H1 (cell line): Measurements from ENCODE around the gene FRMD4A. TPM values are rescaled to one million over a fixed set of nuclear protein-coding genes. Genes with fewer than 3 reads are reported as not detected.

ENCODE experiments used
- CTCF ChIA-PET: fragments of 300-600 bp; sonication (Branson Sonifier 250); formaldehyde crosslinking; loops from one replicate; lab custom pipeline; 2021; ENCODE audit not compliant: partially characterized antibody; lab: Charles Lee
- POLR2A ChIA-PET: fragments of 300-600 bp; sonication (Branson Sonifier 250); formaldehyde crosslinking; loops from one replicate; lab custom pipeline; 2021; ENCODE audit warnings: inconsistent platforms; ENCODE audit not compliant: partially characterized antibody; lab: Charles Lee
- DNase-seq, 2 experiments: peaks; one replicate each; pipeline versions ENCODE4 v3.0.0 to v3.0.0-alpha.2; 2010 to 2022; ENCODE audit warnings: low spot score in 2 of 2, low read depth in 1 of 2, mixed read lengths in 1 of 2
- FAIRE-seq: peaks from 2 replicates; lab custom pipeline; 2011; peaks lifted over from hg19 to GRCh38; lab: Jason Lieb, UNC
- H2AFZ ChIP-seq: 2 replicates; pipeline ENCODE4 v1.8.1; 2012; ENCODE audit warnings: low read length, inconsistent platforms
- H2AK5ac ChIP-seq: 2 replicates; pipeline ENCODE4 v1.6.1; 2013; ENCODE audit warnings: low read depth, low read length
- H2BK120ac ChIP-seq: replicated peaks from 2 replicates; pipeline ENCODE3; 2013; ENCODE audit warnings: low read depth, low read length, inconsistent platforms
- H2BK12ac ChIP-seq: 2 replicates; pipeline ENCODE4 v1.6.1; 2013; ENCODE audit warnings: low read depth, low read length
- H2BK15ac ChIP-seq: 2 replicates; pipeline ENCODE4 v1.6.1; 2013; ENCODE audit warnings: low read length
- H2BK20ac ChIP-seq: 2 replicates; pipeline ENCODE4 v1.6.1; 2013; ENCODE audit warnings: low read length
- H2BK5ac ChIP-seq: 2 replicates; pipeline ENCODE4 v1.6.1; 2013; ENCODE audit warnings: low read depth, low read length
- H3K14ac ChIP-seq: 2 replicates; pipeline ENCODE4 v1.6.1; 2013; ENCODE audit warnings: inconsistent platforms; ENCODE audit not compliant: insufficient read length
- H3K18ac ChIP-seq: 2 replicates; pipeline ENCODE4 v1.6.1; 2013; ENCODE audit warnings: low read length; ENCODE audit errors: extremely low read depth
- H3K23ac ChIP-seq: 2 replicates; pipeline ENCODE4 v1.6.1; 2013; ENCODE audit warnings: inconsistent platforms; ENCODE audit not compliant: insufficient read length
- H3K23me2 ChIP-seq: 2 replicates; pipeline ENCODE4 v1.6.1; 2013; ENCODE audit warnings: low read depth, low read length
- H3K27ac ChIP-seq: 2 replicates; pipeline ENCODE4 v1.6.1; 2011; ENCODE audit warnings: low read depth, low read length, inconsistent platforms
- H3K27me3 ChIP-seq, 4 experiments: replicated peaks in 1 of 4; 1 replicate in 1 of 4; 2 replicates in 3 of 4; pipeline versions ENCODE4 v1.6.1 to v1.8.1; 2011 to 2013; ENCODE audit warnings: low read length in 3 of 4, mild to moderate bottlenecking in 3 of 4, inconsistent platforms in 2 of 4, mixed read lengths in 2 of 4, moderate library complexity in 1 of 4; ENCODE audit not compliant: control insufficient read depth in 3 of 4, insufficient read depth in 3 of 4; ENCODE audit errors: extremely low read depth in 1 of 4
- H3K36me3 ChIP-seq, 4 experiments: 2 replicates each; pipeline versions ENCODE4 v1.6.1 to v1.8.1; 2011 to 2013; ENCODE audit warnings: mild to moderate bottlenecking in 4 of 4, low read length in 3 of 4, moderate library complexity in 2 of 4, control low read depth in 1 of 4, inconsistent platforms in 1 of 4; ENCODE audit not compliant: insufficient read depth in 4 of 4, control insufficient read depth in 2 of 4
- H3K4ac ChIP-seq: replicated peaks from 2 replicates; pipeline ENCODE3; 2013; ENCODE audit warnings: low read length, low read depth, mixed read lengths, inconsistent platforms; ENCODE audit not compliant: insufficient read length
- H3K4me1 ChIP-seq, 4 experiments: replicated peaks in 1 of 4; 1 replicate in 1 of 4; 2 replicates in 3 of 4; pipeline versions ENCODE4 v1.6.1 to v1.8.1; 2011 to 2013; ENCODE audit warnings: low read length in 3 of 4, inconsistent platforms in 2 of 4, mixed read lengths in 1 of 4; ENCODE audit not compliant: insufficient read depth in 4 of 4, control insufficient read depth in 3 of 4
- H3K4me2 ChIP-seq, 2 experiments: 2 replicates each; pipeline versions ENCODE4 v1.6.1 to v1.8.1; 2011 to 2013; ENCODE audit warnings: low read depth in 2 of 2, low read length in 2 of 2, control low read depth in 1 of 2, inconsistent platforms in 1 of 2, mild to moderate bottlenecking in 1 of 2; ENCODE audit not compliant: insufficient read depth in 1 of 2
- H3K4me3 ChIP-seq, 4 experiments: fragments of 200-600, 300-600 bp in 1 of 4; sonication (generic), shearing (Covaris generic), sonication (Bioruptor Twin) in 1 of 4; 2 replicates each; pipeline versions ENCODE4 v1.5.1 to v1.8.1; 2011 to 2016; ENCODE audit warnings: low read length in 4 of 4, low read depth in 3 of 4, control low read depth in 2 of 4, inconsistent platforms in 2 of 4, mild to moderate bottlenecking in 2 of 4, mixed read lengths in 1 of 4, moderate library complexity in 1 of 4; ENCODE audit not compliant: insufficient read depth in 2 of 4; ENCODE audit errors: extremely low read depth in 1 of 4
- H3K56ac ChIP-seq: replicated peaks from 2 replicates; pipeline ENCODE3; 2013; ENCODE audit warnings: low read depth, mild to moderate bottlenecking, mixed read lengths, low read length, inconsistent platforms; ENCODE audit not compliant: insufficient read length
- H3K79me1 ChIP-seq: 2 replicates; pipeline ENCODE4 v1.6.1; 2013; ENCODE audit warnings: low read depth, low read length, control low read depth
- H3K79me2 ChIP-seq, 2 experiments: 2 replicates each; pipeline versions ENCODE4 v1.6.1 to v1.8.1; 2012 to 2013; ENCODE audit warnings: low read length in 2 of 2, mild to moderate bottlenecking in 2 of 2, inconsistent platforms in 1 of 2; ENCODE audit not compliant: insufficient read depth in 2 of 2, control insufficient read depth in 1 of 2
- H3K9ac ChIP-seq, 4 experiments: replicated peaks in 1 of 4; 1 replicate in 1 of 4; 2 replicates in 3 of 4; pipeline versions ENCODE4 v1.6.1 to v1.8.1; 2011 to 2013; ENCODE audit warnings: low read depth in 3 of 4, low read length in 3 of 4, control low read depth in 2 of 4, mild to moderate bottlenecking in 2 of 4, moderate library complexity in 2 of 4, inconsistent platforms in 1 of 4; ENCODE audit errors: extremely low read depth in 1 of 4
- H3K9me3 ChIP-seq, 2 experiments: 2 replicates each; pipeline versions ENCODE4 v1.6.1 to v1.8.1; 2012 to 2013; ENCODE audit warnings: mild to moderate bottlenecking in 2 of 2, moderate library complexity in 2 of 2, control low read depth in 1 of 2, inconsistent platforms in 1 of 2, low read depth in 1 of 2, low read length in 1 of 2, mixed read lengths in 1 of 2; ENCODE audit not compliant: insufficient read depth in 2 of 2
- H4K20me1 ChIP-seq, 2 experiments: replicated peaks in 1 of 2; 2 replicates each; pipeline versions ENCODE3 to v1.8.1; 2011 to 2013; ENCODE audit warnings: inconsistent platforms in 2 of 2, low read length in 2 of 2, mild to moderate bottlenecking in 1 of 2; ENCODE audit not compliant: insufficient read depth in 2 of 2, control insufficient read depth in 1 of 2
- H4K5ac ChIP-seq: 2 replicates; pipeline ENCODE4 v1.6.1; 2013; ENCODE audit warnings: low read length, low read depth, mixed read lengths, inconsistent platforms; ENCODE audit not compliant: insufficient read length
- H4K8ac ChIP-seq: 2 replicates; pipeline ENCODE4 v1.8.0; 2013; ENCODE audit warnings: mild to moderate bottlenecking, moderate library complexity, low read length, inconsistent platforms; ENCODE audit not compliant: insufficient read depth; ENCODE audit errors: extremely low read depth
- H4K91ac ChIP-seq: replicated peaks from 2 replicates; pipeline ENCODE3; 2013; ENCODE audit warnings: low read length, mixed read lengths, inconsistent platforms; ENCODE audit not compliant: insufficient read length
- EP300 ChIP-seq, 2 experiments: IDR thresholded peaks; 1 replicate in 1 of 2; 2 replicates in 1 of 2; pipeline ENCODE4 v1.6.1; 2011 to 2012; ENCODE audit warnings: low read depth in 2 of 2, low read length in 2 of 2, mild to moderate bottlenecking in 2 of 2, borderline replicate concordance in 1 of 2, inconsistent platforms in 1 of 2, moderate library complexity in 1 of 2
- FOSL1 ChIP-seq: IDR thresholded peaks from 2 replicates; pipeline ENCODE4 v1.6.1; 2011; ENCODE audit warnings: mild to moderate bottlenecking, low read depth, low read length, moderate library complexity; ENCODE audit not compliant: insufficient read depth
- GABPA ChIP-seq: IDR thresholded peaks from 2 replicates; pipeline ENCODE4 v1.6.1; 2011; ENCODE audit warnings: mild to moderate bottlenecking, low read length, moderate library complexity, borderline replicate concordance; ENCODE audit not compliant: insufficient read depth
- HDAC2 ChIP-seq, 2 experiments: fragments of 300-600 bp in 1 of 2; sonication (generic) in 1 of 2; IDR thresholded peaks; 2 replicates each; pipeline ENCODE4 v1.6.1; 2011 to 2012; ENCODE audit warnings: low read depth in 2 of 2, low read length in 2 of 2, mild to moderate bottlenecking in 2 of 2, moderate library complexity in 2 of 2, borderline replicate concordance in 1 of 2, inconsistent platforms in 1 of 2
- KDM4A ChIP-seq: IDR thresholded peaks from one replicate; pipeline ENCODE4 v1.7.1; 2012; ENCODE audit warnings: low read depth, mild to moderate bottlenecking, moderate library complexity, low read length, inconsistent platforms; ENCODE audit not compliant: severe bottlenecking
- PHF8 ChIP-seq: fragments of 200-600 bp; sonication (generic); conservative IDR thresholded peaks from 2 replicates; pipeline ENCODE4 v1.7.1; 2012; ENCODE audit warnings: low read depth, mild to moderate bottlenecking, inconsistent platforms, low read length, moderate library complexity
- POLR2A ChIP-seq, 2 experiments: IDR thresholded peaks; 1 replicate in 1 of 2; 2 replicates in 1 of 2; pipeline ENCODE4 v1.6.1; 2011; ENCODE audit warnings: low read depth in 2 of 2, low read length in 2 of 2, mild to moderate bottlenecking in 2 of 2; ENCODE audit errors: control extremely low read depth in 1 of 2
- RBBP5 ChIP-seq: IDR thresholded peaks from 2 replicates; pipeline ENCODE4 v1.7.1; 2012; ENCODE audit warnings: low read depth, mild to moderate bottlenecking, inconsistent platforms, low read length, moderate library complexity, borderline replicate concordance
- RFX5 ChIP-seq: IDR thresholded peaks from 2 replicates; pipeline ENCODE4 v1.6.1; 2011; ENCODE audit warnings: low read depth, low read length, improper control_type of control experiment, borderline replicate concordance
- SAP30 ChIP-seq: fragments of 300-600 bp; sonication (generic); IDR thresholded peaks from 2 replicates; pipeline ENCODE4 v1.7.1; 2012; ENCODE audit warnings: low read length, moderate library complexity, mild to moderate bottlenecking, inconsistent platforms; ENCODE audit not compliant: insufficient read depth, insufficient replicate concordance
- TBP ChIP-seq: IDR thresholded peaks from 2 replicates; pipeline ENCODE4 v1.6.1; 2011; ENCODE audit warnings: low read depth, low read length, improper control_type of control experiment
- ZNF274 ChIP-seq: IDR thresholded peaks from 2 replicates; pipeline ENCODE4 v1.7.0; 2012; ENCODE audit warnings: low read length, borderline replicate concordance; ENCODE audit errors: extremely low read depth
- WGBS, 2 experiments: shearing (Covaris generic) in 1 of 2; methylation state at CpG; one replicate each; pipeline versions ENCODE4 v1.1.6 to v1.1.7; 2013 to 2015; ENCODE audit warnings: low lambda C conversion rate in 2 of 2, mixed read lengths in 2 of 2, inconsistent platforms in 1 of 2, low coverage in 1 of 2, missing lambda C conversion rate in 1 of 2; ENCODE audit not compliant: insufficient replicate concordance in 2 of 2, insufficient coverage in 1 of 2, insufficient read length in 1 of 2; ENCODE audit errors: extremely low coverage in 1 of 2, missing lambda C conversion rate in 1 of 2; 5-methylcytosine and 5-hydroxymethylcytosine counted together
- polyA plus RNA-seq, 7 experiments: library from polyadenylated mRNA; depleted of rRNA in 3 of 7; stranded (reverse) in 5 of 7; unstranded in 2 of 7; fragments of >200 nt in 5 of 7; fragments of 200-250 nt in 2 of 7; gene quantifications; 1 replicate in 5 of 7; 2 replicates in 1 of 7; 4 replicates in 1 of 7; pipeline versions ENCODE4 v1.2.1 to v1.2.3, GENCODE V29; 2011 to 2013; ENCODE audit warnings: missing spikeins in 2 of 7, mixed read lengths in 2 of 7
- total RNA-seq: library from RNA; stranded (reverse); fragmentation: NEBNext Ultra II Directional; extraction: Animal tissue kit (Norgen Biotek cat#: 25700); gene quantifications from 2 replicates; pipeline ENCODE4 v1.2.1, GENCODE V29; 2021

FRMD4A gene
- total and polyA plus RNA-seq, 2 of the 8 experiments (the other 6 are each of a cell fraction or from before 2014, with no cell fraction given) = 38.6 to 39.6 TPM

GRCh38 chr10:13977861-13978532 is 352.7 kb downstream of the FRMD4A start:
- Histone ChIP-seq H2BK20ac (no peak overlapping the region), H3K27ac (no peak overlapping the region)
- no peak for DNase-seq
- TF ChIP-seq FOSL1 (no peak), RFX5 (no peak), TBP (no peak), GABPA (no peak), EP300 (IDR thresholded peaks at IDR 0.05; ENCODE audit: borderline replicate concordance in 1 of 2, low read depth in 2 of 2, low read length in 2 of 2) (no peak), SAP30 (no peak), PHF8 (no peak), HDAC2 (IDR thresholded peaks at IDR 0.05; ENCODE audit: borderline replicate concordance in 1 of 2, low read depth in 2 of 2, low read length in 2 of 2) (no peak), ZNF274 (no peak), RBBP5 (no peak), KDM4A (no peak), POLR2A (IDR thresholded peaks at IDR 0.05; ENCODE audit: control extremely low read depth in 1 of 2, low read depth in 2 of 2, low read length in 2 of 2) (no peak)

More at GRCh38 chr10:13977861-13978532, 352.7 kb downstream of the FRMD4A start:
- Histone ChIP-seq H3K23me2 (peaks cover 5% of the 10 kb centered on the region; the same call in 1 of the 2 replicates), H4K91ac (no peak overlapping the region), H2AK5ac (no peak overlapping the region), H3K27me3 (no peaks in the 10 kb centered on the region; a peak in 1 of 7 replicates), H3K18ac (no peak overlapping the region), H3K9ac (no peak overlapping the region), H3K4me1 (peaks cover 0 to 7% (median 3%) of the 10 kb centered on the region in 4 experiments; a peak in 3 of 7 replicates), H3K9me3 (no peaks in the 10 kb centered on the region), H2BK15ac (no peak overlapping the region), H3K14ac (no peak overlapping the region), H4K5ac (no peak overlapping the region), H3K23ac (no peak overlapping the region), H3K4me2 (no peak overlapping the region), H2BK120ac (no peak overlapping the region), H3K79me1 (no peaks in the 10 kb centered on the region), H4K8ac (no peak overlapping the region), H2AFZ (no peak overlapping the region), H2BK12ac (no peak overlapping the region), H3K56ac (no peak overlapping the region), H3K4me3 (no peak overlapping the region), H3K36me3 (no peaks in the 10 kb centered on the region), H2BK5ac (no peak overlapping the region), H3K79me2 (no peaks in the 10 kb centered on the region), H4K20me1 (no peaks in the 10 kb centered on the region), H3K4ac (no peak overlapping the region)
- POLR2A ChIA-PET = no interaction called here
- WGBS, 2 experiments = 83% methylated on average over 3 of the region's 3 CpGs; no CpG with 5 or more reads in 1 of the 2 experiments
- FAIRE-seq = no peak
- CTCF ChIA-PET = interaction anchor here (1.7 kb wide), 1 partner anchor 55 kb away, joined by 5 read pairs; no protein-coding TSS in a partner anchor
